COR-L47 (cell line): ENCODE results near the gene ZNHIT3.
"Not testable (repeated sequence)": the region's sequence is repeated elsewhere in the genome, so short reads cannot be mapped to it uniquely, and the experiment has no call there.

Experiments
- DNase-seq: peaks from one replicate; lab custom pipeline; 2025; lab: John Stamatoyannopoulos, UW

Gene ZNHIT3

DNA sequence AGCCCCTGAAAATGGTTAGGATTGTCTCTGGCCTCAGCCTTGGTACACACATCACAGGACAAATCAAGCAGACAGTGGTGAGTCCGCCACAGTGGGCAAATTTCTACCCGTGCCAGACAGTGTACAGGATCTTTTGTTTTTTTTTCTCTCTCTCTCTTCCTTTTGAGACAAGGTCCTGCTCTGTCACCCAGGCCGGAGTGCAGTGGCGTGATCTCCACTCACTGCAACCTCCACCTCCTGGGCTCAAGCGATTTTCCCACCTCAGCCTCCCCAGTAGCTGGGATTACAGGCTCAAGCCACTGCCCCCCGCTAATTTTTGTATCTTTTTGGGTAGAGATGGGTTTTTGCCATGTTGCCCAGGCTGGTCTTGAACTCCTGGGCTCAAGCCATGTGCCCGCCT, 2.5 kb upstream of the ZNHIT3 start:
- DNase-seq, result not testable (repeated sequence)

DNA sequence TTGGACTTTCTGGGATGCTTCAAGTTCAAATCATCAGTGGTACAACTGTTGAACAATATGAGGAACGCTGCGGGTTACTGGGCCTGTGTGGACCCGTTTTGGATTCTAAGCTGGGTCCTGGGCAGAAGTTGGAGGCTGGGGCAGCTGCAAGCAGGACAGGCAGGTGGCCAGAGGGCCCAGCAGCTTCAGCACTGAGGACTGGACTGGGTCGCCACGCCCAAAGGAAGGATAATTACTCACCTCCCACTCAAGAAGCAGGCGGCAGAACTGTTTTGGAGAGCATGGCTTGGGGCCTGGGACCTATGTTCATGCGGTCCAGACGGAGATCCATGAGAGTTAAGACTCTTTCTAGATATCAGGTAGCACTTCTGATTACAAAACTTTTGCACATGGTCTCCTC, 1.5 kb upstream of the ZNHIT3 start:
- DNase-seq, result no peak

GRCh38 chr17:36485805-36486203, 677 bp upstream of the ZNHIT3 start:
- DNase-seq, result peak; percentile 11

- DNase-seq, result no peak
Observed at GRCh38 chr17:36493956-36494355, 7.5 kb downstream of the ZNHIT3 start.

DNA sequence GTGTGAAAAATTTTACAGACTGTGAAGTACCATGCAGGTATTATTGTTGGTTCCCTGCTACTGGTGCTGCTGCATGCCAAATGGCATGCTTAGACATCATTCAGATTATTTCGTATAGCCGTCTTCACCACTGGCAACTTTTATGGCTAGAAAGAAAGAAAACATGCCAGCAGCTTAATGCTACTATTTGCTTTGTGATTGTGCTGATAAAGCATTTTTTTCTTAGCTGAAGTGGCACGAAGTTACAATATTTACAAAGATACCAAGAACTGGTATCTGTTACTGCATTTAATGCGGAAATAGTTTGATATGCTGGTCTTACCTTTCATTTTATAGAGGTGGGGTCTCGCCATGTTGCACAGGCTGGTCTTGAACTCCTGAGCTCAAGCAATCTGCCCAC, 8.2 kb downstream of the ZNHIT3 start:
- DNase-seq, result no peak

DNA sequence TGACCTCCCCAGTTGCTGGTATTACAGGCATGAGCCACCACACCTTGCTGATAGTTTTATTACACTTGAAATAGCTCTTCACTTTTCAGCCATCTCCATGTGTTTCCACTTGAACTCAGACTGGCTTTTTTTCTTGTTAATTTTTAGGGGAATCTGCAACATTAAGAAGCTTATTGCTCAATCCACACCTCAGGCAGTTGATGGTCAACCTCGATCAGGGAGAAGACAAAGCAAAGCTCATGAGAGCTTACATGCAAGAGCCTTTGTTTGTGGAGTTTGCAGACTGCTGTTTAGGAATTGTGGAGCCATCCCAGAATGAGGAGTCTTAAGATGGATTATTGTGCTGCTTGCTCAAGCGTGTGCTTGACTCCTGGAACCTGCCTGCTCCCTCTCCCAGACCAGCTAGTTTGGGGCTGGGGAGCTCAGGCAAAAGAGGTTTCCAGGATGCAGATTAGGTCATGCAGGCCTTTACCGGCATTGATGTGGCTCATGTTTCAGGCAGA, 8.6 kb downstream of the ZNHIT3 start:
- DNase-seq, result no peak

DNA sequence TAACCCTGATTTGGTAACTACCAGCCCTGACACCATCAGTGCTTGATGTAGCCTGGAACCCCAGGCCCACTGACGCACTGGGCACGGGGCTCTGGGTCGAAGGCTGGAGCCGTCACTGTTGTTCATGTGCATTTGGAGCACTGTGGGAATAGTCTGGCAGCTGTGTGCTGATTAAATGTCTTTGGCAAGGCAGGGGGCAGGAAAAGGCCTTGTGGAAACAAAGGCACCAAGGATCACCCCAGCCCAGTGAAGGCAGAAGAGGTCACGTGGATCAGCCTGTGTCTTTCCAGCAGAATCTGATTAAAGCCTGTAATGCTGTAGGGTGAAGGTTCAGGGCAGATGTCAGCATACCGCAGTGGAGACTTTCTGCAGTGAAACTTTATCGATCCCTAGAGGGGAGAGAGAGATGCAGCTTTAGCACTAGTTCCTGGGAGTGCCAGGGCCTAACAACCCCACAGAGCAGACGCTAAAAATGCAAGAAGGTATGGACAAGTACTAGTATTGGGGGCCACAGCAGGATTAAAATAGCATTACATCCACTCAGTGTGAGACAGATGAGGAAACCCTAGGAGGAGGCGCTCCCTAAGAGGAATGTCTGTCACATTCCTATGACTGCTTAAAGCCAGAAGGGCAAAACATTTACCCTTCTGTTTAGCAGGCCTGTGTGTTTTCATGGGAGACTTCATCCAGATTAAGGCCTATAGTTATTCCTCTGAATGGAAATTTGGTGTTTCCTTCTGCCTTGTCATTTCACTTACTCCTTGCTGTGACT, 9.7 kb downstream of the ZNHIT3 start:
- DNase-seq, result no peak

GRCh38 chr17:36498155-36498554, 11.7 kb downstream of the ZNHIT3 start:
- DNase-seq, result no peak

- DNase-seq, result no peak
Observed at GRCh38 chr17:36498560-36499300, 12.2 kb downstream of the ZNHIT3 start.

GRCh38 chr17:36500745-36501225, 14.3 kb downstream of the ZNHIT3 start:
- no peak for DNase-seq

DNA sequence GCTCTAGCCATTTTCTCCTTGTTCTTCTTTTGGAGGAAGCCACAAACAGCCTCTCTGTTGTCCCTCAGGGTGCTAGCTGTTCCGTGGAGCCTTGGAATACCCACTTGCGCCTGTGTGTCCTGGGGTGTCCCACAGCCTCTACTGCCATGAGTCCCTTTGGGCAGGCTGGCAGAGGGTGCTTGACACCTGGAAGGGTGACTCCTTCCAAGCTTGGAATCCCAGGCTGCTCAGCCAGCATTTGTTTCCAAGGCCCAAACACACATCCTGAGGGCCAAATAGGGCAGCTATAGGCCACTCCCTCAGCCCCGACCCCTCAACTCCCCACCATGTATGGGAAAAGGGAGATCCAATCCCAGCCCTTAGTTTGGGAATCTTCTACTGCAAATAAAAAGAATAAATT, 14.9 kb downstream of the ZNHIT3 start:
- DNase-seq, result no peak

DNA sequence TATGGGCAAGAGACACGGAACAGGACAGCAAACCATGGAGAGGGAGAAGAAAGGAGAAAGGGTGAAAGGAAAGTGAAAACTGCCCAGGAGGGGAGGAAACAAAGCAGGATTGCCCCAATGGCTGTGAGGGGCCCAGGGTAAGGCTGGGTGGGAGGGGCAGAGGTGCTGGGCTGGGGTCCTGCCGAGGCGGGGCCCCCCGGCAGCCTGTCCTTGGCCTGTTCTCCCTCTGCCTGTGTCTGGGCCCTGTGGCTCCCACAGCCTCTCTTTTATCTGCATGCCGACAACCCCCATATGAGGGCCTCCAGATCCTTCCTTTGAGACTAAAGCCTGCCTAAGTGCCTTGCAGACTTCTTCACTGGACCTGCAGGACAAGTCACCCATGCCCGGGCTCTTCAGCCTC, 15.5 kb downstream of the ZNHIT3 start:
- no peak for DNase-seq

DNA sequence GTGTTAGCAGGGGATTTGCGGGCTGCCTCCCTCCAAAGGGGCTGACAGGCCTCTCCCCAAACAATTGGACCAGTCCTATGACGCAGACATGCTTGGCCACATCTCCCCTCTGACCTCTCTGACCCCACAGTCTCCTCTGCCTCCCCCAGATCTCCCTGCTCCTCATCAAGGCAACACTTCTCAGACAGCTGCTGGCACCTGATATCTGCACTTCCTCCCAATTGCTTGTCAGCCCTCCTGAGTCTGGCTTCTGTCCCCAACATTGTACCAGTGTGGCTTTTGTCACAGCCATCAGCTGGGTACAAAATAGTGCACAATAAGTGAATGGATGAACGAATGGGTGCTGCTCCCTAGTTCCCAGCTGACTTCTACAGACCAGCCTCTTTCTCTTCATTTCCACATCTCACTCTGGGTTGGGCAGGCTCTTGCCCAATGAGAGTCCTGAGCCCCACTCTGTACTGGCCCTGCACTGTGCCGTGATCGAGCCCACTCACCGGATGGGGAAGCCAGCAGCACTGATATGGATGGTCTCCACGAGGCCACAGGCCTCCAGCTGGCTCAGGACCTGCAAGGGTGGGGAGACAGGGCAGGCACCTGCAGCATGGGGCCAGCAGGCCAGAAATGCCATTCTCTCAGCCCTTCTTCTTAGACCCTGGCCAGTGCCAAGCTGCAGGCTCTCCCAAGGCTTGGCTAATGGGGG, 17.1 kb downstream of the ZNHIT3 start:
- DNase-seq, result no peak

DNA sequence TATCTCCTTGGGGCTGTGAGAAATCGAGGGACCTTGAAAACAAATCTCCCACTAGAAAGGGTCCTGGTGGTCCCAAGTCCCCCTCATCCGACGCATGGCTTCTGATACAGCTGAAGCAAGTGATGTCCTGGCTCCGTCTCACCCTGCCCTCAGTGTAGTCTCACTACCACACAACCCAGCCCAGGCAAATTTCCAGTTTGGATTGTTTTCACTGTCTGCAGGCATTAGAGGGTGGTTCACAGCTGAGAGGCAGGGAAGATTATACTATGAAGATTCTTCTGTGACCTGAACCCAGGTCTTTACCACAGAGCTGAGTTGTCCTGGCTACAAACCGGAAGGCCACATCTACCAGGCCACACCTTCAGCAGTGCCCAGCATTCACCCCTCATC, 17.7 kb downstream of the ZNHIT3 start:
- DNase-seq, result no peak

DNA sequence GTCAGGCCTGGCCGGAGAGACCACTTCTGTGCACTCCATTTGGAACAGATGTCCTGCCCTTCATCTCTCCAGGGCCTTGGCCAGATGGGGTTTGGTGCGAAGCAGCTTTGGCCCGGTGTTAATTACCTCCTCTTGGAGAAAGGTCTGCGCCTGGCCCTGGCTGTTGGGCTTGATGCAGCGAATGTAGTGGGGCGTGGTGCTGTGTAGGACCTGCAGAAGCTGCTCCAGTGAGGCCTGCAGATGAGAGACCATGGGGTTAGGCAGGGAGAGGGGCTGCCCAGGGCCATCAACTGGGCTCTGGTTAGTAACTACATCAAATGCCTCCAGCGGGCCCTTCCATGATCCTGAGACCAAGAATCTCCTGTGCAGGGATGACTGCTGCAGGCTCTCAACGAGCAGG, 18.7 kb downstream of the ZNHIT3 start:
- no peak for DNase-seq

GRCh38 chr17:36506249-36506826, 19.9 kb downstream of the ZNHIT3 start:
- no peak for DNase-seq

DNA sequence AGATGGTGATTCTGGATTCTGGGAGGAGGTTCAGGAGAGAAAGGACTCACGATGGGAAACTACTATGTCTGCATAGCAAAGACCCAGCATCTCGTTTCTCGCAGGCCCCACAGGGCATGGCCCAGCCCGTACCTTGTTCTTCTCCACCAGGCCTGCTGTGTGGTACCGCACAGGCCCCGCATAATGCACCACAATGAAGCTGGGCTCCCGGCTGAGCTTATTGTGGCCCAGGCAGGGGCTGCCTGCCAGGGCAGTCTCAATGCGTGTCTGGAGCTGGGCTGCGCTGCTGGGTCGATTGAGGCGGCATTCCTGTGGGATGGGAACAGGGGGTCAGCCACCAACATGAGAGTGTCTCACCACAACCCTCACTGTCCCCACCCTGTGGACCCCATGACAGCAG, 20.4 kb downstream of the ZNHIT3 start:
- no peak for DNase-seq

GRCh38 chr17:36507266-36507665, 20.8 kb downstream of the ZNHIT3 start:
- DNase-seq, result no peak

GRCh38 chr17:36508439-36508838, 22.0 kb downstream of the ZNHIT3 start:
- DNase-seq, result not testable (repeated sequence)

DNA sequence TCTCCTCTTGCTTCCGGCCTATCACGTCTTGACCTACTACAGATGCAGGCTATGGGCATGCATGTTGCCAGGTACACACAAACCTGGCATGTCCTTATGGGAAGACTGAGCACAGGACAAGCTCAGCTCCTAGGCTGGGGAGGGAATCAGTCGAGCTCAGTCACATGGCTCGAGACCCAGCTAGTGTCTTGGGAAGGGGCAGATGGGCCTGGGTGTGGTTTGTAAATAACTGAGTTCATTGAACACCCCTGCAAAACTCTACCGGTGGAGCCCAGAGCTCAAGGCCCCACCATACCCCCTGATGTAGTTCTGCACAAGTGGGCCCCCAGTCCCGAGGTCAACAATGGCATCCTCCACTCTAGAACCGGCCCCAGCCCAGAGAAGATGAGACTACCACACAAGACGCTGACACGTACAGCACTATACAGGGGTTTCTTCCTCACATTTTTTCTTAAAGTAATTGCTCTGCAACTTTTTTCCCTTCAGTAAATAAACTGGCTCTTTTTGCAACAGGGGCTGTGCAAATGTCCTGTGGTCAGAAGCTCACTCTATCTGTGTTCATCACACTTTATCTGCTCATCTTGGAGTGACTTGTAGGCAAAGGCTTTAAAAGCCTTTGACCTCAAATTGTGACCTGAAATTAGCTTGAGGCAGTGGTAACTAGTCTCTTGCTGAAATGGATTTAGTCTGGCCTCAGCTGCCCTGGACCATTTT, 22.9 kb downstream of the ZNHIT3 start:
- DNase-seq, result no peak

DNA sequence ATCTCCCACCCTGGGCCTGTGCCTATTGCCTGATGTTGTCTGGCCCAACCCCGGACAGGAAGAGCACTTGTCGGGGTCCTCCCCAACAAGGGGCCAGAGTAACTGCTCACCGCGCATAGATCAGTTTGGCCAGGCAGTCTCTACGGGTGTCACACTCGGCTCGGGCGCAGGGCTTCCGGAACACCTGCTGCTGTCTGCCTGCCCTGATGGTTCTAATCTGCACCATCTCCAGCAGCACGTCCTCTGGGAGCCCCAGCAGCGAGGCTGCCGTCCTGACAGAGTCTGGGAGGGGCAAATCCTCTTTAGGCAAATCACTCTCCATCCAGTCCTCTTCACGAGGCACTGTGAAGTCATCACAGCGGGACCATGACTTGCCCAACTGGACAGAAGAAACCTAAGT, 24.2 kb downstream of the ZNHIT3 start:
- DNase-seq, result no peak

- DNase-seq, result no peak
Observed at GRCh38 chr17:36511216-36511615, 24.7 kb downstream of the ZNHIT3 start.
